HCT116 (cell line): ENCODE measurements around the gene FOXS1.

Experiments used
- CTCF ChIP-seq, 3 experiments: fragments of 200-600 bp in 1 of 3; sonication (generic) in 1 of 3; IDR thresholded peaks in 2 of 3; conservative IDR thresholded peaks in 1 of 3; 2 replicates each; pipeline ENCODE4 v1.5.1; 2012 to 2017; ENCODE audit warnings: low read depth in 2 of 3, low read length in 2 of 3, antibody characterized with exemption in 1 of 3, borderline replicate concordance in 1 of 3, control low read depth in 1 of 3, mild to moderate bottlenecking in 1 of 3, mixed read lengths in 1 of 3, mixed run types in 1 of 3, moderate library complexity in 1 of 3; ENCODE audit not compliant: insufficient read depth in 1 of 3
- SIN3A ChIP-seq: IDR thresholded peaks from 2 replicates; pipeline ENCODE4 v1.6.1; 2012; ENCODE audit warnings: low read depth

- TF ChIP-seq CTCF (IDR thresholded peaks at IDR 0.05 in 2 of 3, conservative IDR thresholded peaks at IDR 0.05 in 1 of 3; ENCODE audit: borderline replicate concordance in 1 of 3, insufficient read depth in 1 of 3, low read depth in 2 of 3, low read length in 2 of 3) (no peak), SIN3A (no peak)
Observed at GRCh38 chr20:31862157-31862470, 16.7 kb upstream of the FOXS1 start.
